OCI-LY7 (cell line): ENCODE results near the gene ZNF407. TPM values are rescaled to one million over a fixed set of nuclear protein-coding genes. Genes with fewer than 3 reads are reported as not detected.

ENCODE experiments used
- BruUV-seq: library from RNA; stranded (reverse); fragments of 400-500 nt; replicated peaks from 2 replicates; lab custom pipeline; 2021; lab: Mats Ljungman, UMichigan
- CTCF ChIA-PET: fragments of 300-600 bp; sonication (Branson Sonifier 250); formaldehyde crosslinking; loops from one replicate; lab custom pipeline; 2022; ENCODE audit warnings: antibody characterized with exemption; ENCODE audit not compliant: unreplicated experiment; lab: Charles Lee
- POLR2A ChIA-PET: fragments of 300-600 bp; sonication (Branson Sonifier 250); formaldehyde crosslinking; loops from one replicate; lab custom pipeline; 2022; ENCODE audit warnings: antibody characterized with exemption; lab: Charles Lee
- DNase-seq: peaks from one replicate; pipeline ENCODE4 v3.0.0-alpha.2; 2015; ENCODE audit warnings: low spot score
- H2AFZ ChIP-seq: fragments of 200-600 bp; sonication (generic), shearing (Covaris generic); 2 replicates; pipeline ENCODE4 v1.6.1; 2014; ENCODE audit warnings: mild to moderate bottlenecking, antibody characterized with exemption, low read length, moderate library complexity
- H3K27ac ChIP-seq: fragments of 200-600 bp; sonication (generic); 2 replicates; pipeline ENCODE4 v1.5.1; 2014; ENCODE audit warnings: mixed run types, low read depth, mild to moderate bottlenecking, moderate library complexity, low read length, inconsistent platforms; ENCODE audit not compliant: poor library complexity, severe bottlenecking
- H3K36me3 ChIP-seq: fragments of 200-600 bp; sonication (generic); 2 replicates; pipeline ENCODE4 v1.6.1; 2014; ENCODE audit warnings: mild to moderate bottlenecking, antibody characterized with exemption, low read length, moderate library complexity, mixed read lengths; ENCODE audit not compliant: insufficient read depth
- H3K4me1 ChIP-seq: fragments of 200-600 bp; sonication (generic); 2 replicates; pipeline ENCODE4 v1.5.1; 2014; ENCODE audit warnings: mild to moderate bottlenecking, low read length; ENCODE audit not compliant: insufficient read depth, poor library complexity, severe bottlenecking
- H3K4me2 ChIP-seq: fragments of 200-600 bp; sonication (generic); 2 replicates; pipeline ENCODE4 v1.6.1; 2014; ENCODE audit warnings: mild to moderate bottlenecking, low read length
- H3K4me3 ChIP-seq: fragments of 200-600 bp; sonication (generic); 2 replicates; pipeline ENCODE4 v1.5.1; 2014; ENCODE audit warnings: mild to moderate bottlenecking, low read depth, low read length; ENCODE audit not compliant: poor library complexity, severe bottlenecking
- H3K79me2 ChIP-seq: fragments of 200-600 bp; sonication (generic); 2 replicates; pipeline ENCODE4 v1.6.1; 2016; ENCODE audit warnings: low read depth, mild to moderate bottlenecking, low read length, moderate library complexity, mixed read lengths; ENCODE audit not compliant: insufficient read depth
- H3K9me2 ChIP-seq: fragments of 200-600 bp; sonication (generic); 2 replicates; pipeline ENCODE4 v1.6.1; 2016; ENCODE audit warnings: mild to moderate bottlenecking, low read length, mixed read lengths; ENCODE audit not compliant: insufficient read depth
- H3K9me3 ChIP-seq: fragments of 200-600 bp; sonication (generic); 2 replicates; pipeline ENCODE4 v1.6.1; 2014; ENCODE audit warnings: mild to moderate bottlenecking, mixed run types, low read length, mixed read lengths
- H4K20me1 ChIP-seq: fragments of 200-600 bp; sonication (generic); 2 replicates; pipeline ENCODE4 v1.6.1; 2014; ENCODE audit warnings: mild to moderate bottlenecking, antibody characterized with exemption, low read length, moderate library complexity, mixed read lengths; ENCODE audit not compliant: insufficient read depth
- CTCF ChIP-seq: fragments of 200-600 bp; sonication (generic); conservative IDR thresholded peaks from 2 replicates; pipeline ENCODE4 v1.5.1; 2014; ENCODE audit warnings: mild to moderate bottlenecking, antibody characterized with exemption, low read length, moderate library complexity, mixed read lengths
- EZH2phosphoT487 ChIP-seq: fragments of 200-600 bp; sonication (generic); IDR thresholded peaks from 2 replicates; pipeline ENCODE4 v1.6.1; 2018; ENCODE audit warnings: low read depth, borderline replicate concordance, mild to moderate bottlenecking, mixed run types, antibody characterized with exemption, low read length, moderate library complexity, mixed read lengths
- intact Hi-C: fragments of 100-400 bp; cut with micrococcal nuclease; formaldehyde crosslinking; loops from one replicate; pipeline ENCODE4 v1.10.0; 2022; ENCODE audit not compliant: unreplicated experiment
- total RNA-seq, 2 experiments: library from RNA; depleted of rRNA in 1 of 2; stranded (reverse); fragments of >200 nt in 1 of 2; shearing (Covaris generic) in 1 of 2; gene quantifications; 2 replicates each; pipeline ENCODE4 v1.2.3, GENCODE V29; 2014 to 2022

The ZNF407 gene
- total RNA-seq, 2 experiments from 2014 or later = 8.9 to 11.9 TPM

DNA sequence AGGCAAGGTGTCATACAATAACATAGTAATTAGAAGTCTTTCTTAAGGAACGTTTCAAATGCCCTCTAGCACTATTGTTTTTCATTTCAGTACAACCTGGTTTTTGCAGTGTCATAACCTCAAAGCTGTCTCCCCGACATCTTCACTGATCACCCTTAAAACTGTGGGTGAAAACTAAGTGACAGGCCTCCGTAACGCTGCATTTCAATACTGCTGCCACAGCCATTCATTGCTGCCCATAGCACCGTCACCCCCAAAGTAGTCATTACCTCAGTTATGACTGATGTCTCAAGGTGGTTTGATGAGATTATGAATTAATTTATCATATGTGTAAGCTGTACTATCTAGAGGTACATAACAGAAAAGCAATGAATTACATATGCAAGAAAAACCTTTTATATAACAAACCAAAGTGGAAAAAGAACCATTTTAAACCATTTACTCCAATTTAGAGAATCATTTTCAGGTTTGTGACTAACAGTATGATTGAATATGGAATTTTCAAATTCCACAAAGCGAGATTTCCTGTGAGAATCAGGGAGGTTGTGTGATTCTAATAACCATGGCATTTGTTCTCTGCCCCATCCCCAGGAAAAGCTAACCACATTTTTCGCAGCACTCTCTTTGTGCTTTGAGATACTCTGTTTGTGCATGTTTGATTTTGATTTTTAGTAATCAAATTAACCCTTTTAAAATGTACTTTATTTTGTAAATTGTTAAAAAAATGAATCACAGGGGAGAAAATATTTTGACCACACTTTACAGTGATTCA is 348.3 kb downstream of the ZNF407 start:
- Histone ChIP-seq H3K4me2 (no peak overlapping the region), H4K20me1 (no peaks in the 10 kb centered on the region), H3K36me3 (no peaks in the 10 kb centered on the region), H3K4me3 (no peak overlapping the region), H3K79me2 (no peaks in the 10 kb centered on the region), H3K27ac (no peak overlapping the region), H3K9me3 (no peaks in the 10 kb centered on the region), H3K9me2 (no peaks in the 10 kb centered on the region), H2AFZ (no peak overlapping the region), H3K4me1 (no peaks in the 10 kb centered on the region)
- ChIA-PET CTCF (no interaction called here), POLR2A (no interaction called here)
- no peak for DNase-seq
- TF ChIP-seq EZH2phosphoT487 = no peak
- no peak for TF ChIP-seq CTCF
- intact Hi-C loops = no loop called here
- no TSS peak for BruUV-seq

DNA sequence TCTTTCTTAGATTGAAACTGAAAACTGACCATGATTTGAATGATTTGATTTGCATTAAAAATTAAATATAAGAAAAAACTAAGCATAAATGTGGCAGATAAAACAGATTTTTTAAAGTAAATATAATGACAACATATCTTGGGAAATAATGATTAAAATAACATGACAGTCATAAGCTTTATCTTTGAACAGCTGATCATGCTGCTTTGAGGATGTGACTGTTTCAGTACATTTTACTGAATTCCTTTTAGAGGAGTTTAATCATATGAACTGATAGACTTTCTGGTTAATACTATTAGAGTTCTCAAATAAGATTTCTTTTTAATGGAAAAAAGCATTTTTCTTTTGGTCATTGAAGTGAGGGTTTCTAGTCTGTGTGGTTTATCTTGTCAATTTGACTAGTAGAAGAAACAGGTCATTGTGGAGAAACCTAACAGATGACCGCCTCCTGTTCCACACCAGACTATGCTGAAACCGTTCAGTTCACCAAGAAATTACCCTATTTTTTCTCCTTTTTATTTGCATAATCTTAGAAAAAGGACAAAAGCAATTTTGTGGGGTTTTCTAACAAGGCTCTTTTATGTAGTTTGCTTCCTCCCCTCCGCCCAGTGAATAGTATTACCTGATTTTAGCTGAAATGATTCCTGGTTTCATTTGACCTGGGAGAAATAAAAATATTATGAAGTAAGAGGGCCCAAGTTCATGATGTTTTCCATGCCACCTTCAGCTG is 349.1 kb downstream of the ZNF407 start:
- ChIA-PET POLR2A (no interaction called here), CTCF (no interaction called here)
- Histone ChIP-seq H3K27ac (no peak overlapping the region), H3K4me2 (no peak overlapping the region), H3K36me3 (no peaks in the 10 kb centered on the region), H3K9me2 (no peaks in the 10 kb centered on the region), H3K9me3 (no peaks in the 10 kb centered on the region), H3K79me2 (no peaks in the 10 kb centered on the region), H2AFZ (no peak overlapping the region), H3K4me3 (no peak overlapping the region), H3K4me1 (no peaks in the 10 kb centered on the region), H4K20me1 (no peaks in the 10 kb centered on the region)
- BruUV-seq = no TSS peak
- intact Hi-C loops = no loop called here
- TF ChIP-seq CTCF (no peak), EZH2phosphoT487 (no peak)
- no peak for DNase-seq

DNA sequence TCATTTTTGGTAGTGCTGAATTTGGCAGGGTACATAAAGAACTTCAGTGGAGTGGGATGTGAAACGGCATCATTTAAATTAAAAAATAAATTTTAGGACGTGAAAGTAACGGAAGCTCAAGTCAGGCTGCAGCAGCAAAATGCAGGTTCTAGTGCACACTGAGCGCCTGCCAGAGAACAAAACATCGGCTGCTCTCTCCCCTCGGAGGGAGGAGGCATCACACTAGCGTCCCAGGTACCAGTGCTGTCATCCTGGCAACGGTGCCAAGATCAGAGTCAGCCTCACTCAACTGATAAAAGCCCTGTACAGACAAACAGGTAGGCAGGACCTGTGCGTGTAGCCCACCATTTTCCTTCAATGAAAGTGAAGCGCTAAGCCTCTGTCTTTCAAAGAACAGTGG is 349.7 kb downstream of the ZNF407 start:
- Histone ChIP-seq H3K4me3 (no peak overlapping the region), H3K9me3 (no peaks in the 10 kb centered on the region), H2AFZ (no peak overlapping the region), H3K36me3 (no peaks in the 10 kb centered on the region), H3K79me2 (no peaks in the 10 kb centered on the region), H3K27ac (no peak overlapping the region), H4K20me1 (no peaks in the 10 kb centered on the region), H3K4me1 (no peaks in the 10 kb centered on the region), H3K4me2 (no peak overlapping the region), H3K9me2 (no peaks in the 10 kb centered on the region)
- no TSS peak for BruUV-seq
- ChIA-PET CTCF (no interaction called here), POLR2A (no interaction called here)
- no peak for DNase-seq
- no peak for TF ChIP-seq EZH2phosphoT487
- no peak for TF ChIP-seq CTCF
- intact Hi-C loops = no loop called here
